DOHH2 (cell line): Measurements from ENCODE around the gene IL20RB.

Source experiments
- H3F3A ChIP-seq: fragments of 200-600 bp; sonication (generic), shearing (Covaris generic); 2 replicates; pipeline ENCODE4 v1.6.0; 2016; ENCODE audit warnings: antibody characterized with exemption, mild to moderate bottlenecking; ENCODE audit not compliant: control insufficient read depth, insufficient read depth
- H3K27ac ChIP-seq: fragments of 200-600 bp; sonication (generic); 2 replicates; pipeline ENCODE4 v1.5.1; 2014; ENCODE audit warnings: low read depth, mild to moderate bottlenecking, low read length, moderate library complexity
- H3K27me3 ChIP-seq: fragments of 200-600 bp; sonication (generic); 2 replicates; pipeline ENCODE4 v1.6.1; 2014; ENCODE audit warnings: mild to moderate bottlenecking, low read length, mixed read lengths; ENCODE audit not compliant: control insufficient read depth
- H3K36me3 ChIP-seq: fragments of 200-600 bp; sonication (generic); 2 replicates; pipeline ENCODE4 v1.6.1; 2014; ENCODE audit warnings: mild to moderate bottlenecking, low read length, moderate library complexity, mixed read lengths; ENCODE audit not compliant: control insufficient read depth
- H3K4me1 ChIP-seq: fragments of 200-600 bp; sonication (generic); 2 replicates; pipeline ENCODE4 v1.6.1; 2014; ENCODE audit warnings: mild to moderate bottlenecking, low read length, mixed read lengths; ENCODE audit not compliant: control insufficient read depth
- H3K4me2 ChIP-seq: fragments of 200-600 bp; sonication (generic); 2 replicates; pipeline ENCODE4 v1.6.0; 2014; ENCODE audit warnings: mild to moderate bottlenecking, low read length, moderate library complexity
- H3K4me3 ChIP-seq: fragments of 200-600 bp; sonication (generic); 2 replicates; pipeline ENCODE4 v1.5.1; 2014; ENCODE audit warnings: mild to moderate bottlenecking, low read length, mixed read lengths
- H3K79me2 ChIP-seq: fragments of 200-600 bp; sonication (generic); 2 replicates; pipeline ENCODE4 v1.6.1; 2014; ENCODE audit warnings: mild to moderate bottlenecking, low read length, mixed read lengths; ENCODE audit not compliant: control insufficient read depth
- H3K9me2 ChIP-seq: fragments of 200-600 bp; sonication (generic); replicated peaks from 2 replicates; pipeline ENCODE4 v1.6.1; 2014; ENCODE audit warnings: mild to moderate bottlenecking, low read length, mixed read lengths; ENCODE audit not compliant: control insufficient read depth
- H3K9me3 ChIP-seq: fragments of 200-600 bp; sonication (generic); 2 replicates; pipeline ENCODE4 v1.6.1; 2014; ENCODE audit warnings: antibody characterized with exemption, low read length, mixed read lengths; ENCODE audit not compliant: control insufficient read depth, insufficient read depth
- H4K20me1 ChIP-seq: fragments of 200-600 bp; sonication (generic); 2 replicates; pipeline ENCODE4 v1.6.0; 2014; ENCODE audit warnings: low read depth, mild to moderate bottlenecking, antibody characterized with exemption, low read length, moderate library complexity; ENCODE audit not compliant: control insufficient read depth, insufficient read depth
- CTCF ChIP-seq: fragments of 200-600 bp; sonication (generic); IDR thresholded peaks from one replicate; pipeline ENCODE4 v1.5.1; 2014; ENCODE audit warnings: antibody characterized with exemption, mild to moderate bottlenecking, low read depth, low read length; ENCODE audit not compliant: poor library complexity, severe bottlenecking
- EZH2phosphoT487 ChIP-seq: fragments of 200-600 bp; sonication (generic); IDR thresholded peaks from 2 replicates; pipeline ENCODE4 v1.6.1; 2017; ENCODE audit warnings: borderline replicate concordance, mild to moderate bottlenecking, antibody characterized with exemption, low read length, moderate library complexity, mixed read lengths

IL20RB gene

GRCh38 chr3:136974670-136975069 lies 16.9 kb downstream of the IL20RB start:
- TF ChIP-seq EZH2phosphoT487 (no peak), CTCF (no peak)
- Histone ChIP-seq H3K36me3 (no peaks in the 10 kb centered on the region), H3K4me3 (no peak overlapping the region), H3K9me3 (no peaks in the 10 kb centered on the region), H3K9me2 (no peaks in the 10 kb centered on the region), H3K27ac (no peak overlapping the region), H3K27me3 (no peaks in the 10 kb centered on the region), H3K4me2 (no peak overlapping the region), H3F3A (no peaks in the 10 kb centered on the region), H4K20me1 (no peaks in the 10 kb centered on the region), H3K79me2 (no peaks in the 10 kb centered on the region), H3K4me1 (no peaks in the 10 kb centered on the region)

- Histone ChIP-seq H3K27me3 (no peaks in the 10 kb centered on the region), H3K9me3 (no peaks in the 10 kb centered on the region), H3K4me1 (no peaks in the 10 kb centered on the region), H4K20me1 (no peaks in the 10 kb centered on the region), H3K4me2 (no peak overlapping the region), H3K79me2 (no peaks in the 10 kb centered on the region), H3K4me3 (no peak overlapping the region), H3K27ac (no peak overlapping the region), H3K36me3 (no peaks in the 10 kb centered on the region), H3K9me2 (no peaks in the 10 kb centered on the region), H3F3A (no peaks in the 10 kb centered on the region)
- TF ChIP-seq EZH2phosphoT487 (no peak), CTCF (no peak)
Measured at GRCh38 chr3:136979204-136979603, 21.4 kb downstream of the IL20RB start.

GRCh38 chr3:136979684-136980083 lies 21.9 kb downstream of the IL20RB start:
- Histone ChIP-seq H3K4me1 (no peaks in the 10 kb centered on the region), H3K4me2 (no peak overlapping the region), H3K36me3 (no peaks in the 10 kb centered on the region), H3K4me3 (no peak overlapping the region), H3K27me3 (no peaks in the 10 kb centered on the region), H3K27ac (no peak overlapping the region), H3K9me3 (no peaks in the 10 kb centered on the region), H3K79me2 (no peaks in the 10 kb centered on the region), H4K20me1 (no peaks in the 10 kb centered on the region), H3K9me2 (no peaks in the 10 kb centered on the region), H3F3A (no peaks in the 10 kb centered on the region)
- TF ChIP-seq CTCF (no peak), EZH2phosphoT487 (no peak)

- Histone ChIP-seq H3K9me2 (no peaks in the 10 kb centered on the region), H3K4me3 (no peak overlapping the region), H3K79me2 (no peaks in the 10 kb centered on the region), H3K9me3 (no peaks in the 10 kb centered on the region), H3F3A (no peaks in the 10 kb centered on the region), H4K20me1 (no peaks in the 10 kb centered on the region), H3K27me3 (no peaks in the 10 kb centered on the region), H3K4me1 (no peaks in the 10 kb centered on the region), H3K36me3 (no peaks in the 10 kb centered on the region), H3K27ac (no peak overlapping the region), H3K4me2 (no peak overlapping the region)
- TF ChIP-seq EZH2phosphoT487 (no peak), CTCF (no peak)
Measured at GRCh38 chr3:136982033-136982432, 24.2 kb downstream of the IL20RB start.
